ENCODE results near the gene LRP1B. TPM values are rescaled to one million over a fixed set of nuclear protein-coding genes. Genes with fewer than 3 reads are reported as not detected.
"Not testable (repeated sequence)": the region's sequence is repeated elsewhere in the genome, so short reads cannot be mapped to it uniquely, and the experiment has no call there.

Gene LRP1B
- total RNA-seq, 1 experiment from 2014 or later: 0.17 TPM

- not testable (repeated sequence) for H3K36me3 ChIP-seq (replicated peaks; ENCODE audit: control insufficient read depth, insufficient read depth, low read length); DNase-seq; H3K4me3 ChIP-seq (ENCODE audit: insufficient read depth, low read depth, low read length); H3K27me3 ChIP-seq (ENCODE audit: control insufficient read depth, insufficient read depth, low read length)
Observed at GRCh38 chr2:140344266-140344665, 1786.5 kb downstream of the LRP1B start.

DNA sequence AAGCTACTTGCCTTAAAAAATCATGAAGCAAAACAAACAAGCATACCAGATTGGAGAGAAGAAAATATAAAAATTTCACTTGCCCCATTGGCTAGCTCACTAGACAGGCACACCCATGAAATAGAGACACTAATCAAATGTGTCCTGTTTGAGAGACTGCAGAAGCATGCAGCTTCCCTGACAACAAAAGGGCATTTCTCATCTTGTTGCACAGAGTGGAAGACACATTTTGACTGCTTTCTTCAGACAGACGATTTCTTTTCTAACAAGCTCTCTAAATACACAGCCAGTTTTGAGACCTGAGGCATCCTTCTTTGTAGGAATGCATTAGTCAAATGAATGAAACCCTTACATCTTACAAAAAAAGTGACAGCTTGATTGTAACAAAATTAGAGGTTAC, 1792.0 kb downstream of the LRP1B start:
- no peaks in the 10 kb centered on the region for H3K27me3 ChIP-seq (ENCODE audit: control insufficient read depth, insufficient read depth, low read length)
- no peak overlapping the region for H3K4me3 ChIP-seq (ENCODE audit: insufficient read depth, low read depth, low read length)
- no peak for DNase-seq
- no peaks in the 10 kb centered on the region for H3K36me3 ChIP-seq (replicated peaks; ENCODE audit: control insufficient read depth, insufficient read depth, low read length)

DNA sequence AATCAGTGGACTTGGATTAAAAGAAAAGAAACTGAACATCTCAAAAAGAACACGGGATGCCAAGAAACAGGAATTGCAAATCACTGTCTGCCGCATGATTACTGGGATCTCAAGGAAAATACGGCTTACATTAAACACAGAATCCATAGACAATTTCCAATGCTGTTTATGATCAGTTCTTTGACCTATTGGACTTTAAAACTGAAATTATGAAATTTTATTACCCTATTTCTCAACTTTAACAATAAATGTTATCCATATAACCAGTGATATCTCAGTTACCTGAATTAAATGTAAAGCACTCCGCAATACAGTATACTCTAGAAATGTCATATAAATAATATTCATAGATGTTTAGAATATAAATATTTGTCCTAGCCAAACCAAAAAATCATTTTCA, 1793.8 kb downstream of the LRP1B start:
- no peaks in the 10 kb centered on the region for H3K36me3 ChIP-seq (replicated peaks; ENCODE audit: control insufficient read depth, insufficient read depth, low read length)
- DNase-seq: no peak

GRCh38 chr2:140316345-140316744, 1814.5 kb downstream of the LRP1B start:
- Histone ChIP-seq H3K27me3 (ENCODE audit: control insufficient read depth, insufficient read depth, low read length) (no peaks in the 10 kb centered on the region), H3K36me3 (replicated peaks; ENCODE audit: control insufficient read depth, insufficient read depth, low read length) (no peaks in the 10 kb centered on the region), H3K4me3 (ENCODE audit: insufficient read depth, low read depth, low read length) (no peak overlapping the region)
- DNase-seq: no peak

More for the DNA sequence above, 1793.8 kb downstream of the LRP1B start:
- Histone ChIP-seq H3K27me3 (ENCODE audit: control insufficient read depth, insufficient read depth, low read length) (no peaks in the 10 kb centered on the region), H3K4me3 (ENCODE audit: insufficient read depth, low read depth, low read length) (no peak overlapping the region)

DNA sequence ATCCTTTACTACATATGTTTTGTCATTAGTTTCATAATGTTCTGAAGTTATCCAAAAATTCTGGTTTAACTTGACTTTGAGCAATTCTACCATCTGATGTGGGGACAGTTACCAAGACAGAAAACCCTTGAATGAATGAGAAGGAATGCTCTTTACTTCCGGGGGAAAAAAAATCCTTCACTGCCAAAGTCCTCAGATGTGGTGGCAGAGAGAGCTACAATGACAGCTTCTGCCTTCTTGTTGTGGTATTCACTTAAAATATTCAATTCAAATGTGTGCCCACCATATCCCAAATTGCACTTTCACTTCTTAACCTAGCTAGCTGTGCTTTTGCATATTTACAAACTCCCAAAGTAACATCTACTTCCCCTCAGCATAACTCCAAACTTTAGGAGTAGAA, 1818.9 kb downstream of the LRP1B start:
- DNase-seq: no peak
- H3K27me3 ChIP-seq (ENCODE audit: control insufficient read depth, insufficient read depth, low read length): no peaks in the 10 kb centered on the region
- no peak overlapping the region for H3K4me3 ChIP-seq (ENCODE audit: insufficient read depth, low read depth, low read length)
- no peaks in the 10 kb centered on the region for H3K36me3 ChIP-seq (replicated peaks; ENCODE audit: control insufficient read depth, insufficient read depth, low read length)

- H3K27me3 ChIP-seq (ENCODE audit: control insufficient read depth, insufficient read depth, low read length): no peaks in the 10 kb centered on the region
Observed at GRCh38 chr2:140308706-140309105, 1822.1 kb downstream of the LRP1B start.

GRCh38 chr2:140307532-140307931, 1823.3 kb downstream of the LRP1B start:
- H3K27me3 ChIP-seq (ENCODE audit: control insufficient read depth, insufficient read depth, low read length): no peaks in the 10 kb centered on the region
- H3K4me3 ChIP-seq (ENCODE audit: insufficient read depth, low read depth, low read length): no peak overlapping the region
- no peak for DNase-seq
- no peaks in the 10 kb centered on the region for H3K36me3 ChIP-seq (replicated peaks; ENCODE audit: control insufficient read depth, insufficient read depth, low read length)

More at GRCh38 chr2:140308706-140309105, 1822.1 kb downstream of the LRP1B start:
- DNase-seq: no peak
- Histone ChIP-seq H3K4me3 (ENCODE audit: insufficient read depth, low read depth, low read length) (no peak overlapping the region), H3K36me3 (replicated peaks; ENCODE audit: control insufficient read depth, insufficient read depth, low read length) (no peaks in the 10 kb centered on the region)

DNA sequence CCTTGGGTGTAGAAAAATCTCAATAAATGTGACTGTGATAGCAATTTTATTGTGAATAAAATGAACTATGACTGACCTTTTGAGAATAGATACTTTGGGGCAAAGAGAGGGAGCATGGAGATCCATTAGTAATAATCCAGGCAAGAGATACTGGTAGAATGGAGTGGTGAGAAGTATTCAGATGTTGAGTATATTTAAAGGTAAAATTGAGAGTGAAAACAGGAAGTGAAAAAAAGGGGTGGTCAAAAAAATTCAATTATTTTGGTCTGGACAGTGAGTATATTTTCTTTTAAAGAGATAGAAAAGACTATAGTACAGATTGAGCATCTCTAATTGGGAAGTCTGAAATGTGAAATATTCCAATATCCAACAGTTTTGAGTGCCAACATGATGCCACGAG, 1835.0 kb downstream of the LRP1B start:
- no peaks in the 10 kb centered on the region for H3K36me3 ChIP-seq (replicated peaks; ENCODE audit: control insufficient read depth, insufficient read depth, low read length)
- H3K4me3 ChIP-seq (ENCODE audit: insufficient read depth, low read depth, low read length): no peak overlapping the region
- no peak for DNase-seq
- H3K27me3 ChIP-seq (ENCODE audit: control insufficient read depth, insufficient read depth, low read length): no peaks in the 10 kb centered on the region

DNA sequence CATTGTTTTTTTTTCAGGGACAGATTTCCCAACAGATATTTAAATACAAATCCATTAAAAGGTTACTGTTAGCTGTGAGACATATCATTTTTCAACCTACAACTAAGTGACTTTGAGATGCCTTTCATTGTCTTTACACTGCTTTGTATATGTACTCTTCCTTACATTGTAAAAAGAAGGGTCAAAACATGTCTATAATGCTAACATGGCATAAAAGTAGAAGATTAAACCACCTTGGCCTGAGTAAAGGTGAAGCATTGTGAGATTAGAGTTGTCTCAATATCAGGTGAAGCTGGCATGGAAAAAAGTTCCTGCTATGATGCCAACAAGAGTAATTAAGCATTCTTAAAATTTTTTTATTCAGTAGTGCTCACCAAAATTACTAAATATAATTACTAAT, 1842.1 kb downstream of the LRP1B start:
- Histone ChIP-seq H3K36me3 (replicated peaks; ENCODE audit: control insufficient read depth, insufficient read depth, low read length) (no peaks in the 10 kb centered on the region), H3K4me3 (ENCODE audit: insufficient read depth, low read depth, low read length) (no peak overlapping the region), H3K27me3 (ENCODE audit: control insufficient read depth, insufficient read depth, low read length) (no peaks in the 10 kb centered on the region)
- no peak for DNase-seq

DNA sequence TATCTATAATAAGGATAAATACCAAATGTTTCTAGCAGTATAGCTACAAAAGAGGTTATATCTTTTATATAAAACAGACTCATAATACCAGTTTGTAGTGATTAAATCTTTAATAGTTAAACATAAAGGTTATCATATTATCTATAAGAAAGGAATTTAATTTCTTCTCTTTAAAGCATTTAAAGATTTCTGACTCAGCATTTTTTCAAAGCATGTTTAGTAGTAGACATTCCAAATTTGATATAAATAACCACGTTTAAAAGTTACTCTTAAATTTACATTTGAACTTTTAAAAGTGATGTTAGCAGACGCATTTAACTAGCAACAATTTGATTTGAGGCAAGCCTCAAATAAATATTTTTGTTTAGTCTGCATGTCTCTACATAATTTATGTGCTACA, 1842.6 kb downstream of the LRP1B start:
- H3K27me3 ChIP-seq (ENCODE audit: control insufficient read depth, insufficient read depth, low read length): no peaks in the 10 kb centered on the region
- H3K4me3 ChIP-seq (ENCODE audit: insufficient read depth, low read depth, low read length): no peak overlapping the region
- DNase-seq: no peak
- no peaks in the 10 kb centered on the region for H3K36me3 ChIP-seq (replicated peaks; ENCODE audit: control insufficient read depth, insufficient read depth, low read length)

GRCh38 chr2:140286377-140286776, 1844.4 kb downstream of the LRP1B start:
- Histone ChIP-seq H3K4me3 (ENCODE audit: insufficient read depth, low read depth, low read length) (no peak overlapping the region), H3K36me3 (replicated peaks; ENCODE audit: control insufficient read depth, insufficient read depth, low read length) (no peaks in the 10 kb centered on the region), H3K27me3 (ENCODE audit: control insufficient read depth, insufficient read depth, low read length) (no peaks in the 10 kb centered on the region)
- no peak for DNase-seq

DNA sequence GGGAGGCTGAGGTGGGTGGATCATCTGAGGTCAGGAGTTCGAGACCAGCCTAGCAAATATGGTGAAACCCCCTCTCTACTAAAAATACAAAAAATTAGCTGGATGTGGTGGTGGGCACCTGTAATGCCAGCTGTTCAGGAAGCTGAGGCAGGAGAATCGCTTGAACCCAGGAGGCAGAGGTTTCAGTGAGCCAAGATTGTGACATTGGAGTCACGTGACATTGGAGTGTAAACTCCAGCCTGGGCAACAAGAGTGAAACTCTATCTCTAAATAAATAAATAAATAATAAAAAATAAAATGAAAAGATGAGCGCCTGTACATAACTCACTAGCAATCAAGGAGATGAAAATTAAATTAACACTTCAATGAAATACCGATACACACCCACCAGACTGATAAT, 1853.5 kb downstream of the LRP1B start:
- H3K36me3 ChIP-seq (replicated peaks; ENCODE audit: control insufficient read depth, insufficient read depth, low read length); H3K27me3 ChIP-seq (ENCODE audit: control insufficient read depth, insufficient read depth, low read length); DNase-seq; H3K4me3 ChIP-seq (ENCODE audit: insufficient read depth, low read depth, low read length): not testable (repeated sequence)

GRCh38 chr2:140276661-140277060, 1854.2 kb downstream of the LRP1B start:
- no peak overlapping the region for H3K4me3 ChIP-seq (ENCODE audit: insufficient read depth, low read depth, low read length)
- DNase-seq: no peak
- H3K27me3 ChIP-seq (ENCODE audit: control insufficient read depth, insufficient read depth, low read length): no peaks in the 10 kb centered on the region
- H3K36me3 ChIP-seq (replicated peaks; ENCODE audit: control insufficient read depth, insufficient read depth, low read length): no peaks in the 10 kb centered on the region

- DNase-seq: no peak
- H3K4me3 ChIP-seq (ENCODE audit: insufficient read depth, low read depth, low read length): no peak overlapping the region
- H3K27me3 ChIP-seq (ENCODE audit: control insufficient read depth, insufficient read depth, low read length): no peaks in the 10 kb centered on the region
- H3K36me3 ChIP-seq (replicated peaks; ENCODE audit: control insufficient read depth, insufficient read depth, low read length): no peaks in the 10 kb centered on the region
Observed at GRCh38 chr2:140275427-140275826, 1855.4 kb downstream of the LRP1B start.

DNA sequence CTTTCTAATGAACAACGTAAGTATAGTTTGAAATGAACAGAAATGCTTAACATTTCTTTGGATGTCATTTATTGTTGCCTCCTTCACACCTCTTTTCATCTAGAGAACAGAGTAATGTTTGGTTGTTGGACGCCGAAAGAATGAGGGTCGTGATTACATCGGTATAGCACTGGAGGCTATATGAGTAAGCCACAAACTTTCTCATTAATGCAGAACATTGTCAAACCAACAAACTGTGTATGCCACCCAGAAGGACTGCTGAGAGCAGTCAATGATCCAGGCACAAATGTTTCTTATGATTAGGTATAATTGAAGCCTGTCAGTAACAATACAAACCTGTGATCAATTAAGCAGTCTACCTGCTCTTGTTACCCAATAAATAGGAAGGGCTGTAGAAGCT, 1855.9 kb downstream of the LRP1B start:
- no peak overlapping the region for H3K4me3 ChIP-seq (ENCODE audit: insufficient read depth, low read depth, low read length)
- no peaks in the 10 kb centered on the region for H3K36me3 ChIP-seq (replicated peaks; ENCODE audit: control insufficient read depth, insufficient read depth, low read length)
- no peak for DNase-seq
- no peaks in the 10 kb centered on the region for H3K27me3 ChIP-seq (ENCODE audit: control insufficient read depth, insufficient read depth, low read length)

- no peaks in the 10 kb centered on the region for H3K36me3 ChIP-seq (replicated peaks; ENCODE audit: control insufficient read depth, insufficient read depth, low read length)
- no peak overlapping the region for H3K4me3 ChIP-seq (ENCODE audit: insufficient read depth, low read depth, low read length)
- no peaks in the 10 kb centered on the region for H3K27me3 ChIP-seq (ENCODE audit: control insufficient read depth, insufficient read depth, low read length)
- no peak for DNase-seq
Observed at GRCh38 chr2:140273958-140274357, 1856.9 kb downstream of the LRP1B start.

Data from H7 (cell line).